ENCODE data around the gene GATA6.

Gene GATA6

GRCh38 chr18:22172120-22172582, 2.8 kb downstream of the GATA6 start:
- Histone ChIP-seq H3K9me3 (ENCODE audit: severe bottlenecking) (no peaks in the 10 kb centered on the region), H3K4me1 (ENCODE audit: insufficient read depth, poor library complexity, severe bottlenecking) (peaks cover 14% of the 10 kb centered on the region), H3K27me3 (ENCODE audit: insufficient read depth, poor library complexity, severe bottlenecking) (peaks cover 16% of the 10 kb centered on the region), H3K36me3 (ENCODE audit: low read depth) (peaks cover 16% of the 10 kb centered on the region), H3K4me3 (ENCODE audit: severe bottlenecking) (peak overlapping the region; percentile 82), H3K27ac (ENCODE audit: poor library complexity, severe bottlenecking) (no peak overlapping the region)
- ATAC-seq (ENCODE audit: low read depth) = no peak
- no peak for TF ChIP-seq CTCF (IDR thresholded peaks at IDR 0.05; ENCODE audit: poor library complexity, severe bottlenecking)
- DNase-seq (ENCODE audit: low spot score) = no peak

GRCh38 chr18:22172594-22173049, 3.2 kb downstream of the GATA6 start:
- DNase-seq (ENCODE audit: low spot score) = no peak
- H3K27ac ChIP-seq (ENCODE audit: poor library complexity, severe bottlenecking) = no peak overlapping the region
- no peak overlapping the region for H3K4me3 ChIP-seq (ENCODE audit: severe bottlenecking)
- H3K4me1 ChIP-seq (ENCODE audit: insufficient read depth, poor library complexity, severe bottlenecking) = peaks cover 12% of the 10 kb centered on the region
- TF ChIP-seq CTCF (IDR thresholded peaks at IDR 0.05; ENCODE audit: poor library complexity, severe bottlenecking) = no peak
- peaks cover 11% of the 10 kb centered on the region for H3K27me3 ChIP-seq (ENCODE audit: insufficient read depth, poor library complexity, severe bottlenecking)
- ATAC-seq (ENCODE audit: low read depth) = no peak
- H3K9me3 ChIP-seq (ENCODE audit: severe bottlenecking) = no peaks in the 10 kb centered on the region
- H3K36me3 ChIP-seq (ENCODE audit: low read depth) = peaks cover 16% of the 10 kb centered on the region

GRCh38 chr18:22173221-22173927, 4.0 kb downstream of the GATA6 start:
- Histone ChIP-seq H3K36me3 (ENCODE audit: low read depth) (peaks cover 21% of the 10 kb centered on the region), H3K9me3 (ENCODE audit: severe bottlenecking) (no peaks in the 10 kb centered on the region), H3K4me3 (ENCODE audit: severe bottlenecking) (no peak overlapping the region), H3K27ac (ENCODE audit: poor library complexity, severe bottlenecking) (no peak overlapping the region), H3K27me3 (ENCODE audit: insufficient read depth, poor library complexity, severe bottlenecking) (peaks cover 3% of the 10 kb centered on the region), H3K4me1 (ENCODE audit: insufficient read depth, poor library complexity, severe bottlenecking) (peaks cover 8% of the 10 kb centered on the region)
- no peak for TF ChIP-seq CTCF (IDR thresholded peaks at IDR 0.05; ENCODE audit: poor library complexity, severe bottlenecking)
- no peak for ATAC-seq (ENCODE audit: low read depth)
- DNase-seq (ENCODE audit: low spot score) = no peak

GRCh38 chr18:22173928-22174301, 4.5 kb downstream of the GATA6 start:
- no peak for TF ChIP-seq CTCF (IDR thresholded peaks at IDR 0.05; ENCODE audit: poor library complexity, severe bottlenecking)
- no peaks in the 10 kb centered on the region for H3K27me3 ChIP-seq (ENCODE audit: insufficient read depth, poor library complexity, severe bottlenecking)
- DNase-seq (ENCODE audit: low spot score) (no peak), ATAC-seq (ENCODE audit: low read depth) (no peak)
- H3K27ac ChIP-seq (ENCODE audit: poor library complexity, severe bottlenecking) = no peak overlapping the region
- no peaks in the 10 kb centered on the region for H3K9me3 ChIP-seq (ENCODE audit: severe bottlenecking)
- H3K36me3 ChIP-seq (ENCODE audit: low read depth) = peaks cover 26% of the 10 kb centered on the region
- H3K4me3 ChIP-seq (ENCODE audit: severe bottlenecking) = no peak overlapping the region
- peaks cover 6% of the 10 kb centered on the region for H3K4me1 ChIP-seq (ENCODE audit: insufficient read depth, poor library complexity, severe bottlenecking)

Data from RWPE2 (cell line).